T-helper 2 cell treated with Interferon-gamma antibody and Interleukin-4, amounts not matched to agents 5 μg/mL and 100 μg/mL, for 36 hours (primary cell): ENCODE results near the gene ADAMTSL3.

Experiments
- DNase-seq: peaks from one replicate; pipeline ENCODE4 v3.0.0; 2021; ENCODE audit warnings: low spot score
- H3K27ac Mint-ChIP-seq: one replicate; pipeline ENCODE4 v1.8.0; 2021; ENCODE audit warnings: mild to moderate bottlenecking, mixed read lengths
- H3K27me3 Mint-ChIP-seq: one replicate; pipeline ENCODE4 v1.8.0; 2021; ENCODE audit warnings: low read depth, mixed read lengths
- H3K36me3 Mint-ChIP-seq: one replicate; pipeline ENCODE4 v1.8.0; 2021; ENCODE audit warnings: low read depth, mixed read lengths
- H3K4me1 Mint-ChIP-seq: one replicate; pipeline ENCODE4 v1.8.0; 2021; ENCODE audit warnings: low read depth, mixed read lengths
- H3K4me3 Mint-ChIP-seq: one replicate; pipeline ENCODE4 v1.8.0; 2022; ENCODE audit warnings: mild to moderate bottlenecking, moderate library complexity, mixed read lengths
- H3K9me3 Mint-ChIP-seq: one replicate; pipeline ENCODE4 v1.8.0; 2021; ENCODE audit warnings: mixed read lengths

ADAMTSL3 gene

DNA sequence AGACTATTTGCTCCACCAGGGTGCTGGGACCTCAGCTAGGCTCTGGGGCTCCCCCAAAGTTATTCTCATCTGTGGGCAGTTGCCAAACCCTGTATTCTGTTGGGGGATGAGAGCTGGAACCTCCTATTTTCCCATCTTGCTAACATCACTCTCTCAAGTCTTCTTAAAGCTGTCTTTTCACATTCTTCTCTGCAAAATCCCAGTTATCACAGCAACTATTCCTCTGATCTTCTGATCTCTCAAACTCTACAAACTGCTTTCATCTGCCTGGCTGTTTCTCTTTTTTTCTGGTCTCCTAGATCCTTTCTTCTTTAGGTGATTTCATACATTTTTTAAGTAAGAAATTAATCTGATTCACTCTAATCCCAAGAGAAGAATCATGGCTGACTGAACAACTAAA lies 10.7 kb upstream of the ADAMTSL3 start:
- peaks cover 10% of the 10 kb centered on the region for H3K9me3 Mint-ChIP-seq
- no peak overlapping the region for H3K4me3 Mint-ChIP-seq
- no peak overlapping the region for H3K27ac Mint-ChIP-seq
- no peaks in the 10 kb centered on the region for H3K36me3 Mint-ChIP-seq
- DNase-seq: no peak
- H3K4me1 Mint-ChIP-seq: no peaks in the 10 kb centered on the region
- H3K27me3 Mint-ChIP-seq: no peaks in the 10 kb centered on the region

DNA sequence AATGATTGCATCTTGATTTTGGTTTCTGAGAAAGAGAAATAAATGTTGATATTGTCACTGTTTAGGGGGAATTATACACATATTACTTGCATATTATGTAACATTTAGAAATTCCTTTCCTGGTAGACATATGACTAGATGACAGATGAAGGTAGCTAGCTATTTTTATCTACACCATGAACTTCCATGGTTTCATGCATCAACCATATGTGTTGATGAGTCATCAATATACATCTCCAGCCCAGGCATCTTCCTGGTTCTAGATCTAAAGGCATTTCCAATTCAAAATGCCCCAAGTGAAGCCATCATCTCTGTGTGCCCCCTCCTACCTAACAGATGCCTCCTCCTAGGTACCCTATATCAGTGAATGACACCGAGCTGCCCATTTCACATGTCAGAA lies 9.5 kb upstream of the ADAMTSL3 start:
- Mint-ChIP-seq H3K27me3 (no peaks in the 10 kb centered on the region), H3K27ac (no peak overlapping the region), H3K36me3 (no peaks in the 10 kb centered on the region), H3K9me3 (peaks cover 10% of the 10 kb centered on the region), H3K4me3 (no peak overlapping the region), H3K4me1 (no peaks in the 10 kb centered on the region)
- no peak for DNase-seq

DNA sequence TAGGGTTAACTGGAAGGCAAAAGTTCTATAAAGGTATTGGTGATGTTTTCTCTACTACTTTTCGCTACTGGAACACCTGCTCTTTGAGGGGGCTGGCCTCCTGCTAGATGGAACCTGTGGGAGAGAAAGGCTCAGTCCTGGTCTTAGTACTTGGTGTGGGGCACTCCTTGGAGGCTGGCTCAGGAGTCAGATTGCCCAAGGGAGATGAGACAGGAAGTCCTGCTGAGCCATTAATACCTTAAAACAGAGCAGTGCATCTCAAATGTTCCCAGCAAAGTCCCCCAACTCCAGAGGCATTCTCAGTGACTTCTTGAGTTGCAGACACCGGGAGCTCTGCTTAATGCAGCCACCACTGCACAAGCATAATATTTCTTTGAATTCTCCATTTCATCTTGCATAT lies 3.1 kb upstream of the ADAMTSL3 start:
- Mint-ChIP-seq H3K4me1 (no peaks in the 10 kb centered on the region), H3K27ac (no peak overlapping the region), H3K9me3 (no peaks in the 10 kb centered on the region), H3K36me3 (no peaks in the 10 kb centered on the region), H3K27me3 (peaks cover 28% of the 10 kb centered on the region), H3K4me3 (no peak overlapping the region)
- DNase-seq: no peak

DNA sequence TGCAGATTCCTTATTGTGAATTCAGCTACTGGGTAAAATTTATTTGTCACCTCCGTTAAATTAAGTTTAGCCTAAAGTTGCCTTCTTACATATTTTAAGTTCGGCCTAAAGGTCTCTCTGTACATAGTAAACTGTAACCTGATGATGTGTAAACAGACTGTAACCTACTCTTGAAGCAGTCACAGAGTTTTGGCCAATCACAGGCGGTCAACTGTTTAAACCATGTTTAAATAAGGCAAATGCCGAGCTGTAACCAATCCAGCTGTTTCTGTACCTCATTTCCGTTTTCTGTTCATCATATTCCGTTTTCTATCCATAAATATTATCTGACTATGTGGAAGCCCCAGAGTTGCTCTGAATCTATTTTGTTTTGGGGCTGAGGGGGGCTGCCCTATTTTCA lies 2.4 kb upstream of the ADAMTSL3 start:
- Mint-ChIP-seq H3K9me3 (no peaks in the 10 kb centered on the region), H3K4me1 (no peaks in the 10 kb centered on the region), H3K36me3 (no peaks in the 10 kb centered on the region), H3K27ac (no peak overlapping the region), H3K4me3 (no peak overlapping the region), H3K27me3 (peaks cover 34% of the 10 kb centered on the region)
- DNase-seq: no peak

DNA sequence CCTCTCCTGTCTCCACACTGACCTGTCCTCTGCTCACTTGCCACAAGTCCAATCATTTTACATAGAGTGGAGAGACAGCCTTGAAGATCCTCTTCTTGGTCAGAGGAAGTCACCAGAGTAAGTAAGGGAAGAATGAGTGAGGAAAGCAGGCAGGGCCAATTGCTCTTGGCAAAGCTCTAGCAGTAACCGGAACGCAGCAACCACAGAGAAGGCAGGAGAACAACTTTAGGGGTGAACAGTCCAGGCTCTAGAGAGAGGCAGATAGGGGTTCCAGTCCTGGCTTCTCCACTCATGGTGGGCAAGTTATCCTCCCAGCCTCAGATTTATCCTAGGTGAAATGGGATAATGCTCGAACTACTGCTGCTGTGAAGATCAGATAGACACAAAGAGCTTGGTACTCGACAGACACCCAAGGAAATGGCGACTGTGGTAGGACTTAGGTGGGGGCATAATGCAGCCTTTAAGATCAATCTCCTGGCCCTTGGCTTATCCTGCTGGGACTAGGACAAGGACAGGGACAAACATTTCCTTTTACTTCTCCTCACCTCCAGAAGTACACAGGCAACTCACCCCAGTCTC lies 1.2 kb upstream of the ADAMTSL3 start:
- H3K27ac Mint-ChIP-seq: no peak overlapping the region
- H3K4me3 Mint-ChIP-seq: no peak overlapping the region
- H3K27me3 Mint-ChIP-seq: peaks cover 35% of the 10 kb centered on the region
- H3K9me3 Mint-ChIP-seq: no peaks in the 10 kb centered on the region
- no peaks in the 10 kb centered on the region for H3K36me3 Mint-ChIP-seq
- no peaks in the 10 kb centered on the region for H3K4me1 Mint-ChIP-seq
- DNase-seq: no peak

DNA sequence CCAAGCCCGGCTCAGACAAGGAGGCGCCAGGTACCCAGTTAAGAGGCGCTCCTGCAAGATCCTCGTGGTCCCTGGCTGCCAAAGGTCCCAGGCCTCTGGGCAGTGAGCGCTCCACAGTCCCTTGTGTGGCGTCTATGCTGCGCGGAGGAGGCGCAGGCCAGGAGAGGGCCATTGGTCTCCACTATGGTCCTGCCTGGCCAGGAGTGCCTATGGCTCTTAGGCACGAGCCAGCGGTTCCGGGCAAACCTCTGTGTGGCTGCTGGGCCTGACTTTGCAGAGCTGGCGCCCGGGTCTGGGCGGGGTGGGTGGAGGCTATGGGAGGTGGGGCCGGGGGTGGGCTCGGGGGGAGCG lies 660 bp upstream of the ADAMTSL3 start:
- H3K36me3 Mint-ChIP-seq: no peaks in the 10 kb centered on the region
- H3K27me3 Mint-ChIP-seq: peaks cover 35% of the 10 kb centered on the region
- H3K4me1 Mint-ChIP-seq: no peaks in the 10 kb centered on the region
- DNase-seq: no peak
- no peaks in the 10 kb centered on the region for H3K9me3 Mint-ChIP-seq
- H3K27ac Mint-ChIP-seq: no peak overlapping the region
- H3K4me3 Mint-ChIP-seq: no peak overlapping the region

DNA sequence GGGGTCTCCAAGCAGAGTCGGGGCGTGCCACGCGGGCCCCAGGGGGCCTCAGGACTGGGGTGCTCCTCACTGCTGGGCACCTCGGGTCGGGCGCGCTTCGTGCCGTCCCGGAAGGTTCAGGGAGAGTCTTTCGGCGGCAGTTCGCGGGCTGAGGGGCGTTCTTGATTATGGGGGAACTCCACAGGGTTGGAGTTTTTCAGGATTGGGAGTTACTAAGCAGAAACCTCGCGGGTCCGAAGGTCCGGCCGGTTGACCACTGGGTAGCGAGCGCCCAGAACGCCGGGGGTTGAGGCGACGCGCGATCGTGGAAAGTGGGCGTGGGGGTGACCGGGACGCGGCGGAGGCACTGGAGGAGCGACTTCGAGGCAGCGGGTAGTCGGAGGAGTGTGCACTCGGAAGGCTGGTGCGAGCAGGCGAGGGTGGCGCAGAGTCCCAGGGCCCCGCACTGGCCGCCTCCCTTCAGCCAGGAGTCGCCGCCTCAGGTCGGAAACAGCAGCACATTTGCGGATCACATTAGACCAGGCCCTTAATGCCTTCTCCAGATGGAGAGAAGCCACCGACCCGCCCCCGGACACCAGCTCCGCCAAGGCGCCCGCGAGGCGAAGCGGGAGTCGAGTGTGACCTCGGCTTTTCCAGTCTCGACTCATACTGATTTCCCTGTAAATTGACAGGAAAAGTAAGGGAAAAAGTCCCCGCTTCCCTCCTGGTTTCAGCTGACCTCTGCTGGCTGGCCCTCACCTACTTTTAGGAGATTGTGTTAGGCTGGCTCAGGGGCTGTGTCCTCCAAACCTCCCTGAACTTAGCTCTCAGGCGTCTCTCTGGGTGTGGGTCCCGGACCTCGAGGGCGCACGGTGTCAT lies 685 bp downstream of the ADAMTSL3 start:
- H3K36me3 Mint-ChIP-seq: no peaks in the 10 kb centered on the region
- H3K27me3 Mint-ChIP-seq: peaks cover 35% of the 10 kb centered on the region
- no peak for DNase-seq
- no peaks in the 10 kb centered on the region for H3K4me1 Mint-ChIP-seq
- H3K9me3 Mint-ChIP-seq: no peaks in the 10 kb centered on the region
- H3K27ac Mint-ChIP-seq: no peak overlapping the region
- H3K4me3 Mint-ChIP-seq: no peak overlapping the region

DNA sequence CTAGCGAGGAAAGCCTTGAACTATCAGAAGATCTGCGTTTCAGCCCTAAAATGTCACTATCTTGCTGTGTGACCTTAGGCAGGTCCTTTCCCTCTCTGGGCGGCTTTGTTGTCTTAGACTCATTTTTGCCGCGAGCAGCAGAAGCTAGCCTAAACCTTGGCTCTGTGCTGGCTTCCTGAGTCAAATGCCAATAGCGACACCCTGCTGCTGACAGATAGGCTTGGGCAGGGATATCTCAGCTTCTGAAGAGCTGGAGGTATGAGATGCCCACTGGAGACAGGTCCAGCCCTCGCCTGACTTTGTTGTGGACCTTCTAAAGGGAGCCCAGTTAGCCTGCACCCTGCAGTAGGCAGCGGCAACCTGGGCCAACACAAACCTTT lies 1.3 kb downstream of the ADAMTSL3 start:
- Mint-ChIP-seq H3K36me3 (no peaks in the 10 kb centered on the region), H3K4me1 (no peaks in the 10 kb centered on the region), H3K4me3 (no peak overlapping the region), H3K9me3 (no peaks in the 10 kb centered on the region), H3K27ac (no peak overlapping the region), H3K27me3 (peaks cover 35% of the 10 kb centered on the region)
- no peak for DNase-seq

DNA sequence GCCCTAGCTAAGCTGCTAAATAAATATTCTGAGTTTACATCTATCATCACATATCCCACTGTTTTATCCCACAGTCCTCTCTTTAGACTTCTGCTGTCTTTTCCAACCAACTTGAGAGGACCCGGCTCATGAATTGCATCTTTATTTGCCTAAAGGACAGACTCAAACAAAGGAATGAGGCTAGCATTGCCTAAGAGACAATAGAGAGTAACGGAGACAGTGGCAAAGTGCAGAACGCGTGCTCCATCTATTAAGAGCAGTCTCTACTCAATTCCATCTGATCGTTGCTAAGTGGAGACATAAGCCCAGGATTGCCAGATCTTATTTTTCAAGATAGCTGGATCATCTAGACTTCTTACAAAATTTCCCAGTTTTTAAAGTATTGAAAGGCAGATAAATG lies 2.3 kb downstream of the ADAMTSL3 start:
- H3K27me3 Mint-ChIP-seq: peaks cover 35% of the 10 kb centered on the region
- no peak for DNase-seq
- H3K36me3 Mint-ChIP-seq: no peaks in the 10 kb centered on the region
- no peak overlapping the region for H3K4me3 Mint-ChIP-seq
- no peak overlapping the region for H3K27ac Mint-ChIP-seq
- H3K4me1 Mint-ChIP-seq: no peaks in the 10 kb centered on the region
- H3K9me3 Mint-ChIP-seq: no peaks in the 10 kb centered on the region

DNA sequence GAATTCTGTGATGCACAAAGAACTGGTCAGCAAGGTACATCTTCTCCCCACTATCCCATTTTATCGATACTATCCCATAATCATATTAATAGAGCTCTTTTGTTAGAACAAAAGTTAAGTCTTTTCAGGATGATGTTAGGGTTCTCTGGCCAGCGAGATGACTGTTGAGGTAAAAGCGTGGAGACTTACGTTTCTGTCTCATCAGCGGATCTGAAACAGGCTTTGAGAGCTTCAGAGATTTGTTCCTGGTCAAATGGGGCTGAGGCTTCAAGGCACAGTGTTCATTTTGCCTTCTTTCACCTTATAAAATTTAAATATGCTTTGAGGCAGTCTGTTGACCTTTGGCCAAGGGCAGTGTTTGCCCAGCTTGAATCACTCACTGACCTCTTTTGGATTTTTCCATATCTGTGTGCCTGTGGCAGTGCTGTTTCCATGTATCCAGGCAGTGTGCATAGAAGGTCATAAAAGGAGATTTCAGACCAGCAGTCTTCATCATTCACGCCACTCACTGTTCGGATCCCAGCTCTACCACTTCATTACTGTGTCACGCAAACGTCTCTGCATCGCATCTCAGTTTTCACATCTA lies 3.1 kb downstream of the ADAMTSL3 start:
- DNase-seq: no peak
- Mint-ChIP-seq H3K27ac (no peak overlapping the region), H3K36me3 (no peaks in the 10 kb centered on the region), H3K9me3 (no peaks in the 10 kb centered on the region), H3K27me3 (peaks cover 31% of the 10 kb centered on the region), H3K4me3 (no peak overlapping the region), H3K4me1 (no peaks in the 10 kb centered on the region)

DNA sequence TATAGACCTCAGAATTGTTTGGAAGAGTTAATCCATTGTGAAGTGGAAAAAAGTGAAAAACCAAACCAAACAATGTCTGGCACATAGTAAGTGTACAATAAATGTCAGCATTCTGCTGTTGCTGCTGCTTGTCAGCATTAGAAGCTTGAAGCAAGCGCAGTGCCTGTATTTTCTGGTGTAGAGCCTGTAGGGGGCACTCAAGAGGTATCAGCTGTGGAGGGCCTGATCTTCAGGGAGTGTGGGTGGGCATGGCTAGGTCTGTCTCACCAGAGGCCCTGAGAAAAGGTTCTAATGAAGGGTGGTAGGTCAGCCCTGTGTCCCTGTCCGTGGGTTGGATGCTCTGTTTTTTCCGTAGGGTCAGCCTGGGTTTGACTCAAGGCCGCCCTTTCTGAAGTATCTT lies 3.6 kb downstream of the ADAMTSL3 start:
- Mint-ChIP-seq H3K9me3 (no peaks in the 10 kb centered on the region), H3K4me1 (no peaks in the 10 kb centered on the region), H3K4me3 (no peak overlapping the region), H3K36me3 (no peaks in the 10 kb centered on the region), H3K27ac (no peak overlapping the region), H3K27me3 (peaks cover 27% of the 10 kb centered on the region)
- DNase-seq: no peak

DNA sequence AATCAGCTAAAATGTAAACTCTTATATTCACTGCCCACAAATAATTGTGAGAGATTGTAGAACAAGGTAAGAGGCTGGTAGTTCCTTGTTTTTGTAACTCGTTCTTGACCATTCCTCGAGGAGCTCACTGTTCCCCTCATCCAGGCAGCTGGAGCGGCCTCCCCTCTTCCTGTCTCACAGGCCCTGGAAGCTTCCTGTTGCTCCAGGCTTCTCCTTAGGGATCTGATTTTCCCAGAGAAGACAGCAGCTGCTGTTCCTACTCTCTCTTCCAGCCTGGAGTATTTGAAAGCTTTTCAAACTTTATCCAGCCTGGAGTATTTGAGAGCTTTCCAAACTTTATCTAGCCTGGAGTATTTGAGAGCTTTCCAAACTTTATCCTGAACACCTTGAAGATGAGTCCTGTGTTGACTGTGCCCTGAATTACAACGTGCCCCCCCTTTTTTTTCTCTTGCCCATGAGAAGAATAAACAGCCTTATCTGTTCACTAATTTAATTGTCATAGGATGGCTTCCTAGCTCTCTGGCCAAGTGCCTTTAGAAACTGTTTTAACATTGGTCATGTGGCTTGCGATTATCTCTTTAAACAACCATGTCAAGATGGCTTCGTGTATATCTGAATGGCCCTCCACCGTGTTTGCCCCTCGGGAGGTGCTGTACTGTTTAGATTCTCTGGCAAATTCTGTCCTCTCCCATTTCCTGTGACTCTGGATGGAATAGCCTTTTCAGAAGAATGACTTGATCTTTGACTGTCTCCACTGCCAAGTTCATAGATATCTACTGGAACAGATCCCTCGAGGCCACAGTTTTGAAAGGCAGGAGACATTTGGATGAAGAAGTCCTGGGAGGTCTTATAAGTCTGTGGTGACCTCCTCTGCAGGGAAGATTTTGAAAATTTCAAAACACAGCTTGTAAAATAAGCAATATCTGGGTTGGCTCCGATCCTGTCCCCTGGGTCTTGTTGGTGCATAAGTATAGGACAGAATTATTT lies 4.8 kb downstream of the ADAMTSL3 start:
- no peak overlapping the region for H3K27ac Mint-ChIP-seq

DNA sequence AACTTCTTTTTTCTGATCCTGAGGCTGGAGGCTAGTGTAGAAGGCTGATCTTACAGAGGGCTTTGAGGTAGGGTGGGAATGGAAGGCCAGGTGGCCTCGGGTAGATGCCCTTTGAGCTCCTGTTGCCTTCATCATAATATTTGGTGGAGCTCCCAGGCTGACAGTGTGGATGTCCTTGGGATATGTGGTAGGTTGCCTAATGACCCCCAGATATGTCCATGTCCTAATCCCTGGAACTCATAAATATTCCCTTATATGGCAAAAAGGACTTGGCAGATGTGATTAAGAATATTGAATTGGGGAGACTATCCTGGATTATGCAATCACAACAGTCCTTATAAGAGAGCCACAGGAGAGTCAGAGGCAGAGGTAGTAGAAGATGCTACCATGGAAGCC lies 5.5 kb downstream of the ADAMTSL3 start:
- no peak for DNase-seq
- Mint-ChIP-seq H3K27ac (no peak overlapping the region), H3K4me1 (no peaks in the 10 kb centered on the region), H3K27me3 (peaks cover 18% of the 10 kb centered on the region), H3K9me3 (no peaks in the 10 kb centered on the region), H3K4me3 (no peak overlapping the region), H3K36me3 (no peaks in the 10 kb centered on the region)

More for the DNA sequence above, 4.8 kb downstream of the ADAMTSL3 start:
- Mint-ChIP-seq H3K4me3 (no peak overlapping the region), H3K36me3 (no peaks in the 10 kb centered on the region), H3K27me3 (peaks cover 19% of the 10 kb centered on the region), H3K4me1 (no peaks in the 10 kb centered on the region), H3K9me3 (no peaks in the 10 kb centered on the region)
- no peak for DNase-seq

DNA sequence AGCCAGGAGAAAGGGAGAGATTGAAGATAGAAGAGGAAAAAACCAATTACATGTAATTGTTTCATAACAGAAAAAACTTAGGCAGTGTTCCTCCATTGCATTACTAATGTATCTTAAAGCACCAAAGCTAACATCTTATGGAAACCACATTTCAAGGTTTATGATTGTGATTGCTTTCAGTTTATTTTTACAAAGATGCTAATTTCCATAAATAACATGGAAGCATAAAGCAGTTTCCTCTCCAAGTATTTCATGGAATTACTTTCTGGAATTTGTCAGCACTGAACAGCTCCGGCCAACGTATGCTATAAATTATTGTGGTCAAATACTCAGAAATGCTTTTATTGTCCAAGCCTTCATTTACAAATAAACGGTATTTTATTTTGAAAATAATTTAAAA lies 11.6 kb downstream of the ADAMTSL3 start:
- H3K9me3 Mint-ChIP-seq: no peaks in the 10 kb centered on the region
- H3K4me3 Mint-ChIP-seq: no peak overlapping the region
- no peaks in the 10 kb centered on the region for H3K4me1 Mint-ChIP-seq
- no peaks in the 10 kb centered on the region for H3K36me3 Mint-ChIP-seq
- no peaks in the 10 kb centered on the region for H3K27me3 Mint-ChIP-seq
- no peak for DNase-seq
- no peak overlapping the region for H3K27ac Mint-ChIP-seq
